Fibroblast of lung (primary cell): ENCODE data around the gene OSTC. TPM values are rescaled to one million over a fixed set of nuclear protein-coding genes. Genes with fewer than 3 reads are reported as not detected.

Experiments used
- DNase-seq, 2 donors: peaks; one replicate each; pipeline versions ENCODE4 v3.0.0 to v3.0.0-alpha.2; 2010; ENCODE audit warnings: low read depth in 2 of 2
- H2AFZ ChIP-seq: 2 replicates; pipeline ENCODE4 v1.5.1; 2012; ENCODE audit warnings: low read length, control low read depth, inconsistent platforms
- H3K27ac ChIP-seq: 2 replicates; pipeline ENCODE4 v1.5.1; 2011; ENCODE audit warnings: low read length, control low read depth; ENCODE audit not compliant: insufficient read depth
- H3K27me3 ChIP-seq: 2 replicates; pipeline ENCODE4 v1.5.1; 2011; ENCODE audit warnings: mild to moderate bottlenecking, low read length; ENCODE audit not compliant: control insufficient read depth, insufficient read depth
- H3K36me3 ChIP-seq: 2 replicates; pipeline ENCODE4 v1.5.1; 2011; ENCODE audit warnings: low read length; ENCODE audit not compliant: control insufficient read depth, insufficient read depth
- H3K4me1 ChIP-seq: 2 replicates; pipeline ENCODE4 v1.5.1; 2011; ENCODE audit warnings: low read length; ENCODE audit not compliant: control insufficient read depth, insufficient read depth; ENCODE audit errors: extremely low read depth
- H3K4me2 ChIP-seq: 2 replicates; pipeline ENCODE4 v1.5.1; 2011; ENCODE audit warnings: low read length, control low read depth; ENCODE audit not compliant: insufficient read depth; ENCODE audit errors: extremely low read depth
- H3K4me3 ChIP-seq, 4 experiments: fragments of 200-600 bp in 1 of 4; sonication (generic) in 1 of 4; replicated peaks in 1 of 4; 2 replicates each; pipeline ENCODE4 v1.5.1; 2011 to 2016; ENCODE audit warnings: low read length in 4 of 4, low read depth in 3 of 4, mild to moderate bottlenecking in 3 of 4, control low read depth in 2 of 4, inconsistent platforms in 1 of 4, mixed read lengths in 1 of 4; ENCODE audit not compliant: insufficient read depth in 1 of 4; ENCODE audit errors: control extremely low read depth in 1 of 4
- H3K79me2 ChIP-seq: 2 replicates; pipeline ENCODE4 v1.5.1; 2012; ENCODE audit warnings: mild to moderate bottlenecking, low read length, inconsistent platforms; ENCODE audit not compliant: control insufficient read depth, insufficient read depth
- H3K9ac ChIP-seq: 2 replicates; pipeline ENCODE4 v1.5.1; 2011; ENCODE audit warnings: mild to moderate bottlenecking, low read length, control low read depth; ENCODE audit not compliant: insufficient read depth
- H3K9me3 ChIP-seq: 2 replicates; pipeline ENCODE4 v1.5.1; 2012; ENCODE audit warnings: low read depth, low read length; ENCODE audit not compliant: control insufficient read depth, insufficient read depth
- H4K20me1 ChIP-seq: 2 replicates; pipeline ENCODE4 v1.5.1; 2011; ENCODE audit warnings: low read length; ENCODE audit not compliant: control insufficient read depth, insufficient read depth; ENCODE audit errors: extremely low read depth
- EZH2 ChIP-seq: IDR thresholded peaks from 2 replicates; pipeline ENCODE4 v1.5.1; 2012; ENCODE audit warnings: low read length, control low read depth, mild to moderate bottlenecking; ENCODE audit errors: missing control alignments
- polyA plus RNA-seq, 2 donors: library from polyadenylated mRNA; depleted of rRNA in 1 of 2; stranded (reverse) in 1 of 2; unstranded in 1 of 2; fragments of >200 nt; gene quantifications; 2 replicates each; pipeline ENCODE4 v1.2.1, GENCODE V29; 2011 to 2012; ENCODE audit warnings: missing spikeins in 1 of 2
- total RNA-seq: library from RNA; depleted of rRNA; stranded (reverse); fragments of >200 nt; gene quantifications from 2 replicates; pipeline ENCODE4 v1.2.1, GENCODE V29; 2014
- TF ChIP-seq, protein P1 (sequence below), 2 donors: IDR thresholded peaks in 1 of 2; conservative IDR thresholded peaks in 1 of 2; 1 replicate in 1 of 2; 2 replicates in 1 of 2; pipeline ENCODE4 v1.5.1; 2011 to 2012; ENCODE audit warnings: low read length in 2 of 2, control low read depth in 1 of 2, inconsistent platforms in 1 of 2, low read depth in 1 of 2, mild to moderate bottlenecking in 1 of 2

The OSTC gene
- total and polyA plus RNA-seq, 2 donors (not counting 1 experiment from before 2014, with no cell fraction given), result 108 to 312 TPM

- no peaks in the 10 kb centered on the region for H3K36me3 ChIP-seq
- H2AFZ ChIP-seq, result no peak overlapping the region
- H3K9me3 ChIP-seq, result no peaks in the 10 kb centered on the region
- H3K9ac ChIP-seq, result no peak overlapping the region
- no peaks in the 10 kb centered on the region for H3K79me2 ChIP-seq
- no peak overlapping the region for H3K27ac ChIP-seq
- H3K4me1 ChIP-seq, result no peaks in the 10 kb centered on the region
- no peaks in the 10 kb centered on the region for H3K27me3 ChIP-seq
- no peak for DNase-seq
- H3K4me3 ChIP-seq, result no peak overlapping the region
- H4K20me1 ChIP-seq, result no peaks in the 10 kb centered on the region
- no peak overlapping the region for H3K4me2 ChIP-seq
- no peak for TF ChIP-seq EZH2
- TF ChIP-seq, protein P1, sequence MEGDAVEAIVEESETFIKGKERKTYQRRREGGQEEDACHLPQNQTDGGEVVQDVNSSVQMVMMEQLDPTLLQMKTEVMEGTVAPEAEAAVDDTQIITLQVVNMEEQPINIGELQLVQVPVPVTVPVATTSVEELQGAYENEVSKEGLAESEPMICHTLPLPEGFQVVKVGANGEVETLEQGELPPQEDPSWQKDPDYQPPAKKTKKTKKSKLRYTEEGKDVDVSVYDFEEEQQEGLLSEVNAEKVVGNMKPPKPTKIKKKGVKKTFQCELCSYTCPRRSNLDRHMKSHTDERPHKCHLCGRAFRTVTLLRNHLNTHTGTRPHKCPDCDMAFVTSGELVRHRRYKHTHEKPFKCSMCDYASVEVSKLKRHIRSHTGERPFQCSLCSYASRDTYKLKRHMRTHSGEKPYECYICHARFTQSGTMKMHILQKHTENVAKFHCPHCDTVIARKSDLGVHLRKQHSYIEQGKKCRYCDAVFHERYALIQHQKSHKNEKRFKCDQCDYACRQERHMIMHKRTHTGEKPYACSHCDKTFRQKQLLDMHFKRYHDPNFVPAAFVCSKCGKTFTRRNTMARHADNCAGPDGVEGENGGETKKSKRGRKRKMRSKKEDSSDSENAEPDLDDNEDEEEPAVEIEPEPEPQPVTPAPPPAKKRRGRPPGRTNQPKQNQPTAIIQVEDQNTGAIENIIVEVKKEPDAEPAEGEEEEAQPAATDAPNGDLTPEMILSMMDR (conservative IDR thresholded peaks at IDR 0.05 in 1 of 2, IDR thresholded peaks at IDR 0.05 in 1 of 2; ENCODE audit: low read depth in 1 of 2, low read length in 2 of 2), result no peak
These were observed 38.0 kb upstream of the OSTC start for GRCh38 chr4:108612365-108612764.

GRCh38 chr4:108619372-108620100, 30.9 kb upstream of the OSTC start:
- Histone ChIP-seq H3K4me2 (peak overlapping the region; percentile 86), H3K79me2 (peaks cover 39% of the 10 kb centered on the region), H3K9me3 (no peaks in the 10 kb centered on the region), H3K27ac (peak overlapping the region; percentile 95), H3K36me3 (peaks cover 16% of the 10 kb centered on the region), H3K4me1 (peaks cover 11% of the 10 kb centered on the region), H2AFZ (peak overlapping the region; percentile 97), H4K20me1 (no peaks in the 10 kb centered on the region), H3K27me3 (no peaks in the 10 kb centered on the region), H3K4me3 (peak overlapping the region; percentile 73 to 100 (median 92)), H3K9ac (peak overlapping the region; percentile 5)
- DNase-seq, result no peak
- TF ChIP-seq, protein P1 (conservative IDR thresholded peaks at IDR 0.05 in 1 of 2, IDR thresholded peaks at IDR 0.05 in 1 of 2; ENCODE audit: low read depth in 1 of 2, low read length in 2 of 2), result no peak
- no peak for TF ChIP-seq EZH2

GRCh38 chr4:108620101-108620932, 30.1 kb upstream of the OSTC start, which contains the start of gene RPL34:
TSS of gene RPL34 (plus strand) at chr4:108620576. CDS start at chr4:108621960, 1,384 bp downstream.
- Histone ChIP-seq H3K9me3 (no peaks in the 10 kb centered on the region), H4K20me1 (no peaks in the 10 kb centered on the region), H3K9ac (peak within 1 kb of the TSS; percentile 84), H3K4me3 (peak within 1 kb of the TSS; percentile 73 to 100 (median 92)), H3K36me3 (peaks cover 16% of the 10 kb centered on the region), H2AFZ (peak within 1 kb of the TSS; percentile 97), H3K4me1 (peaks cover 11% of the 10 kb centered on the region), H3K79me2 (peaks cover 39% of the 10 kb centered on the region), H3K27me3 (no peaks in the 10 kb centered on the region), H3K27ac (peak within 1 kb of the TSS; percentile 95), H3K4me2 (peak within 1 kb of the TSS; percentile 95)
- no peak for TF ChIP-seq EZH2
- TF ChIP-seq, protein P1 (conservative IDR thresholded peaks at IDR 0.05 in 1 of 2, IDR thresholded peaks at IDR 0.05 in 1 of 2; ENCODE audit: low read depth in 1 of 2, low read length in 2 of 2), result no peak
- DNase-seq, result peak; percentile 99
